Stomach (tissue), 4 donors: ENCODE results near the gene IPCEF1.

Source experiments
- EP300 ChIP-seq: sonication (generic); formaldehyde crosslinking; IDR thresholded peaks from one replicate; pipeline ENCODE4 v1.6.1; 2017; ENCODE audit warnings: antibody characterized with exemption
- POLR2A ChIP-seq, 4 donors: fragments of 450-650 bp; IDR thresholded peaks; one replicate each; pipeline ENCODE4 v1.6.1; 2016; ENCODE audit warnings: antibody characterized with exemption in 4 of 4, control low read depth in 2 of 4, mild to moderate bottlenecking in 1 of 4, moderate library complexity in 1 of 4
- TF ChIP-seq, protein P1 (sequence below), 7 experiments: fragments of 450-650 bp in 4 of 7; fragments of 200-600 bp in 3 of 7; sonication (generic) in 3 of 7; IDR thresholded peaks; one replicate each; pipeline ENCODE4 v1.5.1; 2016 to 2019; ENCODE audit warnings: antibody characterized with exemption in 7 of 7, control low read depth in 2 of 7, mild to moderate bottlenecking in 1 of 7

DNA sequence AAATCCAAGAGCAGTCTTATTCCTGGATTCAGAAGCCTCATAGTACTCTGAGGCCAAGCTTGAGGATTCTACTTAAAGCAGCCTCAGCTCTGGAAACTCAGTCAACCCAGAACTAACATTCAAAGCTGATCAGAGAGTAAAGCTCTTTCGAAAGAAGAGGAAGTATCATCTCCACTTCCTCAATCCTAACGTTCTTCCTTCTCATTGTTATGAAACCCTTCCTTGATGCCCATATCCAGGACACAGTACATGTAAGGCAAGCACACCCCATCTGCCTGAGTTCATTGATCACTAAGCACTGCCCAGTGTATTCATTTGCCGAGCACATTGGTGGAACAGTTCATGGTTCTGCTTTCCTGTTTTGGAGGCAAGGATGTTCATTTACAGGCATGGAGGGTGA is at the start of gene IPCEF1:
- TF ChIP-seq, protein P1, sequence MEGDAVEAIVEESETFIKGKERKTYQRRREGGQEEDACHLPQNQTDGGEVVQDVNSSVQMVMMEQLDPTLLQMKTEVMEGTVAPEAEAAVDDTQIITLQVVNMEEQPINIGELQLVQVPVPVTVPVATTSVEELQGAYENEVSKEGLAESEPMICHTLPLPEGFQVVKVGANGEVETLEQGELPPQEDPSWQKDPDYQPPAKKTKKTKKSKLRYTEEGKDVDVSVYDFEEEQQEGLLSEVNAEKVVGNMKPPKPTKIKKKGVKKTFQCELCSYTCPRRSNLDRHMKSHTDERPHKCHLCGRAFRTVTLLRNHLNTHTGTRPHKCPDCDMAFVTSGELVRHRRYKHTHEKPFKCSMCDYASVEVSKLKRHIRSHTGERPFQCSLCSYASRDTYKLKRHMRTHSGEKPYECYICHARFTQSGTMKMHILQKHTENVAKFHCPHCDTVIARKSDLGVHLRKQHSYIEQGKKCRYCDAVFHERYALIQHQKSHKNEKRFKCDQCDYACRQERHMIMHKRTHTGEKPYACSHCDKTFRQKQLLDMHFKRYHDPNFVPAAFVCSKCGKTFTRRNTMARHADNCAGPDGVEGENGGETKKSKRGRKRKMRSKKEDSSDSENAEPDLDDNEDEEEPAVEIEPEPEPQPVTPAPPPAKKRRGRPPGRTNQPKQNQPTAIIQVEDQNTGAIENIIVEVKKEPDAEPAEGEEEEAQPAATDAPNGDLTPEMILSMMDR (IDR thresholded peaks at IDR 0.05): no peak
- TF ChIP-seq EP300: no peak
- no peak for TF ChIP-seq POLR2A (IDR thresholded peaks at IDR 0.05)
